Tibial nerve (tissue), 4 donors: Measurements from ENCODE around the gene PLPP3. TPM values are rescaled to one million over a fixed set of nuclear protein-coding genes. Genes with fewer than 3 reads are reported as not detected.

Experiments
- DNase-seq, 2 donors: peaks; one replicate each; pipeline ENCODE4 v3.0.0-alpha.2; 2019; ENCODE audit warnings: low spot score in 2 of 2
- H3K27ac ChIP-seq, 4 donors: fragments of 200-600 bp; sonication (generic) in 3 of 4; one replicate each; pipeline ENCODE4 v1.5.1; 2017 to 2019; ENCODE audit warnings: mild to moderate bottlenecking in 1 of 4
- H3K27me3 ChIP-seq, 2 donors: fragments of 200-600 bp; sonication (generic) in 1 of 2; one replicate each; pipeline versions ENCODE4 v1.5.1 to v1.6.0; 2017 to 2019
- H3K36me3 ChIP-seq, 3 donors: fragments of 200-600 bp; sonication (generic); one replicate each; pipeline ENCODE4 v1.5.1; 2018 to 2019
- H3K4me1 ChIP-seq, 4 donors: fragments of 200-600 bp; sonication (generic) in 3 of 4; one replicate each; pipeline ENCODE4 v1.5.1; 2017 to 2019
- H3K4me3 ChIP-seq, 4 donors: fragments of 200-600 bp; sonication (generic) in 3 of 4; one replicate each; pipeline ENCODE4 v1.5.1; 2017 to 2019; ENCODE audit warnings: mild to moderate bottlenecking in 1 of 4, moderate library complexity in 1 of 4
- H3K9me3 ChIP-seq, 4 donors: fragments of 200-600 bp; sonication (generic) in 3 of 4; one replicate each; pipeline ENCODE4 v1.5.1; 2017 to 2019
- EP300 ChIP-seq, 2 donors: sonication (generic); formaldehyde crosslinking; IDR thresholded peaks; one replicate each; pipeline ENCODE4 v1.6.1; 2017; ENCODE audit warnings: antibody characterized with exemption in 2 of 2, mild to moderate bottlenecking in 1 of 2
- POLR2A ChIP-seq, 2 donors: fragments of 450-650 bp; IDR thresholded peaks; one replicate each; pipeline ENCODE4 v1.6.1; 2017; ENCODE audit warnings: antibody characterized with exemption in 2 of 2, mild to moderate bottlenecking in 2 of 2, moderate library complexity in 2 of 2
- WGBS, 2 donors: methylation state at CpG; one replicate each; pipeline ENCODE4 v1.1.5; 2018; 5-methylcytosine and 5-hydroxymethylcytosine counted together
- total RNA-seq, 4 donors: library from RNA; depleted of rRNA; stranded (reverse); fragments of >200 nt; gene quantifications; one replicate each; pipeline ENCODE4 v1.1.0, GENCODE V29; 2016
- TF ChIP-seq, protein P1 (sequence below), 5 experiments: fragments of 200-600 bp in 3 of 5; fragments of 450-650 bp in 2 of 5; sonication (generic) in 3 of 5; IDR thresholded peaks; one replicate each; pipeline ENCODE4 v1.5.1; 2016 to 2019; ENCODE audit warnings: antibody characterized with exemption in 5 of 5, mild to moderate bottlenecking in 3 of 5, moderate library complexity in 2 of 5

PLPP3 gene
- total RNA-seq, 4 donors from 2014 or later, result 139 to 307 (median 267) TPM

DNA sequence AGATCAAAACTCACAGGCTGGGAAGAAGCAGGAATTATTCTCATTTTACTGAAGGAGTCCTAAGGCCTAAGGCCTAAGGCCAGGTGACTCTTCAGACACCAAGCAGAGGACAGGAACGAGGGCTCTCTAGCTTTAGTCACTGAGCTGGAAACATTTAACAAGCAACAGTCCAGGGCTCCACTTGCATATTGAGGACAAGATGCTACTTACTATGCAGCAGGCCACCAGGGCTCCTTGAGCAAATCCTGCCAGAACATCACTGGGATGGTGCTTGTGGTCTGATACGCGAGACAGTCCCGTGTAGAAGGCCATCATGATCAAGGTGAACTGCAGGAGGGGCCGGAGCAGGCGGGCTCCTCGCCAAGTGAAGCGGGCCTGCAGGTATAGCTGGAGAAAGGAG is 67.6 kb downstream of the PLPP3 start:
- Histone ChIP-seq H3K36me3 (peaks cover 0 to 62% (median 0%) of the 10 kb centered on the region in 3 donors), H3K27me3 (no peaks in the 10 kb centered on the region), H3K4me3 (no peak overlapping the region), H3K9me3 (no peaks in the 10 kb centered on the region), H3K4me1 (peaks cover 0 to 88% (median 29%) of the 10 kb centered on the region in 4 donors), H3K27ac (peak overlapping the region in 2 of 4 donors; percentile 15 to 38)
- DNase-seq, result no peak
- TF ChIP-seq, protein P1, sequence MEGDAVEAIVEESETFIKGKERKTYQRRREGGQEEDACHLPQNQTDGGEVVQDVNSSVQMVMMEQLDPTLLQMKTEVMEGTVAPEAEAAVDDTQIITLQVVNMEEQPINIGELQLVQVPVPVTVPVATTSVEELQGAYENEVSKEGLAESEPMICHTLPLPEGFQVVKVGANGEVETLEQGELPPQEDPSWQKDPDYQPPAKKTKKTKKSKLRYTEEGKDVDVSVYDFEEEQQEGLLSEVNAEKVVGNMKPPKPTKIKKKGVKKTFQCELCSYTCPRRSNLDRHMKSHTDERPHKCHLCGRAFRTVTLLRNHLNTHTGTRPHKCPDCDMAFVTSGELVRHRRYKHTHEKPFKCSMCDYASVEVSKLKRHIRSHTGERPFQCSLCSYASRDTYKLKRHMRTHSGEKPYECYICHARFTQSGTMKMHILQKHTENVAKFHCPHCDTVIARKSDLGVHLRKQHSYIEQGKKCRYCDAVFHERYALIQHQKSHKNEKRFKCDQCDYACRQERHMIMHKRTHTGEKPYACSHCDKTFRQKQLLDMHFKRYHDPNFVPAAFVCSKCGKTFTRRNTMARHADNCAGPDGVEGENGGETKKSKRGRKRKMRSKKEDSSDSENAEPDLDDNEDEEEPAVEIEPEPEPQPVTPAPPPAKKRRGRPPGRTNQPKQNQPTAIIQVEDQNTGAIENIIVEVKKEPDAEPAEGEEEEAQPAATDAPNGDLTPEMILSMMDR (IDR thresholded peaks at IDR 0.05), result no peak
- TF ChIP-seq EP300 (IDR thresholded peaks at IDR 0.05) (no peak), POLR2A (IDR thresholded peaks at IDR 0.05) (no peak)
- 93 to 98% methylated on average over 8 of the region's 8 CpGs for WGBS, 2 donors

DNA sequence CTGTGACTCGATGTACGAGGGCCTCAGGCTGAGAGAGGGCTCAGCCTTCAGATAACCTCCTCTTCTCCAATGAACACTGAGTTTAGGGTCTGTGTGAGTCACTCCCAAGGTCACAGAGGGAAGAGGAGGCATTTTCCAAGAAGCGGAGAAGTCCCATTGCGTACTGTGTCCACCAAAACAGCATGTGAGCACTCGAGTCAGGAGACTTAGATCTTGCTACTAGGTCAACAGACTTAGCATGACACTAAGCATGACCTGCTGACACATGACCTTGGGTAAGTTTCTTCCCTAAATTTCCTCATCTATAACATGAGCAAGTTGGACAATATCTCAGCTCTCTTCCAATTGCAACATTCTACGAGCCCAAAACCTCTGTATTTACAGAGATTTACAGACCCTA is 68.0 kb downstream of the PLPP3 start:
- H3K36me3 ChIP-seq, result peaks cover 0 to 66% (median 0%) of the 10 kb centered on the region in 3 donors
- H3K4me3 ChIP-seq, result no peak overlapping the region
- DNase-seq, result no peak
- WGBS, 2 donors, result 58 to 63% methylated on average over 6 of the region's 6 CpGs
- peak overlapping the region in 2 of 4 donors; percentile 15 to 38 for H3K27ac ChIP-seq
- peaks cover 0 to 88% (median 29%) of the 10 kb centered on the region in 4 donors for H3K4me1 ChIP-seq
- H3K9me3 ChIP-seq, result no peaks in the 10 kb centered on the region
- no peaks in the 10 kb centered on the region for H3K27me3 ChIP-seq
- TF ChIP-seq POLR2A (IDR thresholded peaks at IDR 0.05) (no peak), EP300 (IDR thresholded peaks at IDR 0.05) (peak in 1 of 2 donors; percentile 59)

DNA sequence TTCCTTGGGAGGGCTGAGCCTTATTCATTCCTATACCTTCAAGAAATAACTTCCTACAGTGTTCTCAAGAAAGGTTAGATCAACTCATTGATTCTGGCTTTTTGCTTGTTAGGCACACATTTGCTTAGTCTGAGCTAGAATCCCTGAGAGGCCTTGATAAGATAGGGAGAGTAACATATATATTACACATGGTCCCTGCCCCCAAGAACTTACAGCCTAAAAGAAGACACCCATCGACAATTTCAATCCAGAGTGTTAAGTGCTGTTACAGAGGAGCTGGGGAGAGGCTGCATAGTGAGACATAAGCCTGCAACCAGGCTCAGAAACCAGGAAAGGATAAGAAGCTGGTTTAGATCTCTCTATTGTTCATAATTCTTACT is 68.7 kb downstream of the PLPP3 start:
- H3K36me3 ChIP-seq, result peaks cover 0 to 70% (median 0%) of the 10 kb centered on the region in 3 donors
- 19 to 33% methylated on average over 1 of the region's 1 CpG for WGBS, 2 donors

DNA sequence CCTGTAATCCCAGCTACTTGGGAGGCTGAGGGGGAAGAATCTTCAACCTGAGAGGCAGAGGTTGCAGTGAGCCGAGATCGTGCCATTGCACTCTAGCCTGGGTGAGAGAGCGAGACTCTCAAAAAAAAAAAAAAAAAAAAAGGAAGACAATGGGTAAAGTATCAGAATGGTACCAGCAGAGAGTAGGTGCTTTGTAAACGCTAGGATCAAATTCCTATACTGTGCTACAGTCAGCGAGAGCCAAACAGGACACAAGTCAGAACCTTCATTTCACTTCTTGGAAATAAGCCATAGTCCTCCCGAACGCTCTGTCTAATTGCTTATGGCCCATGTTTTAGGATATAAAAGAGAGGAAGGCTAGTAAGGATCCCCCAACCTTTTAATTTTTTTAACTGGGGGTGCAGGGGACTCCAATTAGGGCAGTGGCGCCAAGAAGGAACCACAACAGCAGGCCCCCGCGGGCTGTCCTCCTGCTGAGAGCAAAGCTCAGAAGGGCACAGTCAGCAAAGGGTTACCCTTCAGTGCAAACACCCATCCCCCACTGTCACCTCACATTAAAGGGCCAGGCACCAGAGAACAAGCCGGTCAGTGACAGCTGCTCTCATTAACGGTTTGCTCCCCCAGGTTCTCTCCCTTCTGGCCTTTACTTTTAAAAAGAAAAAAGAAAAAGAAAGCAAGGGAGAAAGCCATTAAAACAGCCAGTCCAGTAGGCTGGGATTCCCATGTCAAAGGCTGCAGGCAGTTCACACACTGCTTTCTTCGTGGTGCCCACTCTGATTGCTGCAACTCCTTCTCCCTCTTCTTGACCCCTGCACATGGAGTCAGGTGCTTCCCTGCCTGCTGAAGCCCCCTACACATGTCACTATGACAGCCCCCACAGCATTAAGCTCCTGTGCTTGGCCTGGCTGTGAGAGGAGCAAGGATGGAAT is 69.4 kb downstream of the PLPP3 start:
- Histone ChIP-seq H3K36me3 (peaks cover 0 to 75% (median 0%) of the 10 kb centered on the region in 3 donors), H3K4me3 (no peak overlapping the region), H3K27me3 (no peaks in the 10 kb centered on the region), H3K27ac (peak overlapping the region in 3 of 4 donors; percentile 15 to 33 (median 30)), H3K4me1 (peaks cover 0 to 81% (median 25%) of the 10 kb centered on the region in 4 donors), H3K9me3 (no peaks in the 10 kb centered on the region)
- 40 to 42% methylated on average over 13 of the region's 13 CpGs for WGBS, 2 donors
- DNase-seq, result no peak
- no peak for TF ChIP-seq POLR2A (IDR thresholded peaks at IDR 0.05)
- TF ChIP-seq EP300 (IDR thresholded peaks at IDR 0.05), result no peak
- TF ChIP-seq, protein P1 (IDR thresholded peaks at IDR 0.05), result no peak

More for the DNA sequence above, 68.7 kb downstream of the PLPP3 start:
- Histone ChIP-seq H3K9me3 (no peaks in the 10 kb centered on the region), H3K4me1 (peaks cover 0 to 87% (median 28%) of the 10 kb centered on the region in 4 donors), H3K4me3 (no peak overlapping the region), H3K27ac (peak overlapping the region in 2 of 4 donors; percentile 15 to 38), H3K27me3 (no peaks in the 10 kb centered on the region)
- no peak for DNase-seq
- TF ChIP-seq, protein P1 (IDR thresholded peaks at IDR 0.05), result no peak
- TF ChIP-seq EP300 (IDR thresholded peaks at IDR 0.05), result no peak
- TF ChIP-seq POLR2A (IDR thresholded peaks at IDR 0.05), result no peak

DNA sequence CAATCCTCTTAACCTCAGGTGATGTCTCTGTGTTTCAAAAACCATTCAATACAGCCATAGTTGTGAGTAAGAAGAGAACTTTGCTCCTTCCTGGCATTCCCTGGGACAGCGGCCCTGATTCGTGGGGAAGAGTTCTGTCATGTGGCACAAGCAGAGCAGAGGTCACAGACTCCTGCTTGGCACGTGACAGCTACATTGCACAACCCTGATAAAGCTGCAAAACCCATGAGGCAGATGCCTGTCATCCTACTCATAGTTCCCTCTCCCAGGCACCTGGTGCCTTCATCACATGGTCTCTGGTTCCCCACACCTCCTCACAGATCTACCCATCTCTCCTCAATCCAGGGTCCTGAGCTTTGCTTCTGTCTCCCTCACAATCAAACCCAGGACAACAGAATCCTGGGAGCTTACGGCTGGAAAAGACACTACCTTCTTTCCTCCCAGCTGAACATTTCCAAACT is 70.8 kb downstream of the PLPP3 start:
- no peaks in the 10 kb centered on the region for H3K9me3 ChIP-seq
- peaks cover 0 to 76% (median 25%) of the 10 kb centered on the region in 4 donors for H3K4me1 ChIP-seq
- peak overlapping the region in 2 of 4 donors; percentile 30 to 38 for H3K27ac ChIP-seq
- peak; percentile 68 to 79 for DNase-seq
- no peak overlapping the region for H3K4me3 ChIP-seq
- 50 to 59% methylated on average over 4 of the region's 4 CpGs for WGBS, 2 donors
- no peaks in the 10 kb centered on the region for H3K27me3 ChIP-seq
- TF ChIP-seq, protein P1 (IDR thresholded peaks at IDR 0.05), result no peak
- TF ChIP-seq EP300 (IDR thresholded peaks at IDR 0.05) (peak in 1 of 2 donors; percentile 80), POLR2A (IDR thresholded peaks at IDR 0.05) (no peak)
- H3K36me3 ChIP-seq, result peaks cover 0 to 88% (median 0%) of the 10 kb centered on the region in 3 donors
